NB4 (cell line): ENCODE results near the gene DCLK1.

Experiments
- MYC ChIP-seq: IDR thresholded peaks from 2 replicates; pipeline ENCODE4 v1.6.1; 2011; ENCODE audit warnings: low read depth, low read length
- POLR2A ChIP-seq: IDR thresholded peaks from 2 replicates; pipeline ENCODE4 v1.6.1; 2011; ENCODE audit warnings: mild to moderate bottlenecking; ENCODE audit not compliant: insufficient read length; ENCODE audit errors: extremely low read depth
- TF ChIP-seq, protein P1 (sequence below): IDR thresholded peaks from one replicate; pipeline ENCODE4 v1.5.1; 2012; ENCODE audit warnings: low read depth, low read length
- TF ChIP-seq, protein P2 (sequence below): IDR thresholded peaks from 2 replicates; pipeline ENCODE4 v1.6.1; 2011; ENCODE audit warnings: low read depth, low read length

- TF ChIP-seq, protein P1, sequence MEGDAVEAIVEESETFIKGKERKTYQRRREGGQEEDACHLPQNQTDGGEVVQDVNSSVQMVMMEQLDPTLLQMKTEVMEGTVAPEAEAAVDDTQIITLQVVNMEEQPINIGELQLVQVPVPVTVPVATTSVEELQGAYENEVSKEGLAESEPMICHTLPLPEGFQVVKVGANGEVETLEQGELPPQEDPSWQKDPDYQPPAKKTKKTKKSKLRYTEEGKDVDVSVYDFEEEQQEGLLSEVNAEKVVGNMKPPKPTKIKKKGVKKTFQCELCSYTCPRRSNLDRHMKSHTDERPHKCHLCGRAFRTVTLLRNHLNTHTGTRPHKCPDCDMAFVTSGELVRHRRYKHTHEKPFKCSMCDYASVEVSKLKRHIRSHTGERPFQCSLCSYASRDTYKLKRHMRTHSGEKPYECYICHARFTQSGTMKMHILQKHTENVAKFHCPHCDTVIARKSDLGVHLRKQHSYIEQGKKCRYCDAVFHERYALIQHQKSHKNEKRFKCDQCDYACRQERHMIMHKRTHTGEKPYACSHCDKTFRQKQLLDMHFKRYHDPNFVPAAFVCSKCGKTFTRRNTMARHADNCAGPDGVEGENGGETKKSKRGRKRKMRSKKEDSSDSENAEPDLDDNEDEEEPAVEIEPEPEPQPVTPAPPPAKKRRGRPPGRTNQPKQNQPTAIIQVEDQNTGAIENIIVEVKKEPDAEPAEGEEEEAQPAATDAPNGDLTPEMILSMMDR, result no peak
- TF ChIP-seq POLR2A, result no peak
- TF ChIP-seq, protein P2, sequence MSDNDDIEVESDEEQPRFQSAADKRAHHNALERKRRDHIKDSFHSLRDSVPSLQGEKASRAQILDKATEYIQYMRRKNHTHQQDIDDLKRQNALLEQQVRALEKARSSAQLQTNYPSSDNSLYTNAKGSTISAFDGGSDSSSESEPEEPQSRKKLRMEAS, result no peak
- no peak for TF ChIP-seq MYC
These were observed 177.0 kb downstream of the DCLK1 start for GRCh38 chr13:35954207-35954560.
